GM18526 (cell line): ENCODE results near the gene TTC12.

Experiments
- POLR2A ChIP-seq: IDR thresholded peaks from 3 replicates; pipeline ENCODE4 v1.6.1; 2011; ENCODE audit not compliant: insufficient read length; ENCODE audit errors: extremely low read depth

TTC12 gene, protein sequence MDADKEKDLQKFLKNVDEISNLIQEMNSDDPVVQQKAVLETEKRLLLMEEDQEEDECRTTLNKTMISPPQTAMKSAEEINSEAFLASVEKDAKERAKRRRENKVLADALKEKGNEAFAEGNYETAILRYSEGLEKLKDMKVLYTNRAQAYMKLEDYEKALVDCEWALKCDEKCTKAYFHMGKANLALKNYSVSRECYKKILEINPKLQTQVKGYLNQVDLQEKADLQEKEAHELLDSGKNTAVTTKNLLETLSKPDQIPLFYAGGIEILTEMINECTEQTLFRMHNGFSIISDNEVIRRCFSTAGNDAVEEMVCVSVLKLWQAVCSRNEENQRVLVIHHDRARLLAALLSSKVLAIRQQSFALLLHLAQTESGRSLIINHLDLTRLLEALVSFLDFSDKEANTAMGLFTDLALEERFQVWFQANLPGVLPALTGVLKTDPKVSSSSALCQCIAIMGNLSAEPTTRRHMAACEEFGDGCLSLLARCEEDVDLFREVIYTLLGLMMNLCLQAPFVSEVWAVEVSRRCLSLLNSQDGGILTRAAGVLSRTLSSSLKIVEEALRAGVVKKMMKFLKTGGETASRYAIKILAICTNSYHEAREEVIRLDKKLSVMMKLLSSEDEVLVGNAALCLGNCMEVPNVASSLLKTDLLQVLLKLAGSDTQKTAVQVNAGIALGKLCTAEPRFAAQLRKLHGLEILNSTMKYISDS

DNA sequence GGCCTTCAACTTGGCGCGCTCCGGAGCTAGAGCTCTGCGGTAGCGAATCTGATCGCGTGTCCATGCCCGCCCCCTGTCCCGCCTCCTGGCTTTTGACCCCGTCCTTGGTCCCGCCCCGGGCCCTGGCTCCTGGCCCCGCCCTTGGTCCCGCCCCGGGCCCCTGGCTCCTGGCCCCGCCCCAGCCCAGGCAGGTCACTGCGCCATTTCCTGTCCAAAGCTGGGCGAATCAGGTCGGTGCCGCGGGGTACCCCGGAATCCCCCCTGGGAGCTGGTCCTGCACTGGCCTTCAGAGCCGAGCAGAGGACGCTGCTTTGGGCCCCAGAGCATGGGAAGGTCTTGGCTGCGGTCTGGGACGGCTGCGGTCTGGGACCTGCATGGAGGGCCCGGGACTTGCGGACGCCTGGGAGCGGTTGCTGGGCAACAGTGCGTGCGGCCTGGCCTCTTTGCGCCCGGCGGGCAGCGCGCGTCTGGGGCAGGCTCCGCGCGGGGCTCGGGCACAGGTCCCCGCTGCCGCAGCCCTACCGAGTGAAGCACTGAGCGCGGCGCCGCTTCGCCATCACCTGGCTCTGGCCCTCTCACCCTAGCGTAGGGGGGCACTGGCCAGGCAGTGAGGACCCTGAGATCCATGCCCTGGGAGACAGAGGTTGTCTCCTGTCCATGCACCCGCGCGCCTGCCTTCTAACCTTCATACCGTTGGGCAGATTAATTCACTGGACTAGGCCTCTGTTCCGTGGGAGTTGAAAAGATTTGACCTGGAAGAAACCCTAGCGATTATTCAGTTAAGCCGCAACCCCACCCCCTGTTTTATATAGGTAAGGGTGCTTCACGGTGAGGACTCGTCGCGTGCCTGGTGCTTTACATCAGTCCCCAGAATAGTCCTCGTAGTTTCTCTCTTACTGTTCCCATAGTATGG lies at the start of gene TTC12:
Gene TTC12 (plus strand): TSS at position 195 of the 913 bp plus-strand sequence. CDS start 1,675 bp downstream, outside the sequence.
- TF ChIP-seq POLR2A, result peak; percentile 73

DNA sequence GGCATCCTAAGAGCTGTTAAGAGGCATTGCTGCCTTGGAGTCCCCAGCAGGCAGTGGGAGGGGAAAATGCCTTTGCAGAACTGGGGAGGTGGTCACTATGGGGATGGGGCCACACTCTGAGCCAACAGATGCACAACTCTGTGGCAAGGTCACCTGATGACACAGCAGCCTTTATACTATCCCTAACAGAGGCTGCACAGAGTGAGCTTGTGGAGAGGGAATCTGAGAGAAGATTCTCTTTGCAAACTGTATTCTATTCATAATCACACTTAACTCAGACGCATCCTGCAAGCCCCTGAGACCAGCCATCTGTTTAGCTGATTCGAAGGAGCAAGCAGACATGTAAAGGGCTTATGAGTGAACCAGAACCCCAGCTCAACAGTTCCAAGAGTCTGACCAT lies 49.0 kb upstream of the TTC12 start:
- TF ChIP-seq POLR2A, result no peak

DNA sequence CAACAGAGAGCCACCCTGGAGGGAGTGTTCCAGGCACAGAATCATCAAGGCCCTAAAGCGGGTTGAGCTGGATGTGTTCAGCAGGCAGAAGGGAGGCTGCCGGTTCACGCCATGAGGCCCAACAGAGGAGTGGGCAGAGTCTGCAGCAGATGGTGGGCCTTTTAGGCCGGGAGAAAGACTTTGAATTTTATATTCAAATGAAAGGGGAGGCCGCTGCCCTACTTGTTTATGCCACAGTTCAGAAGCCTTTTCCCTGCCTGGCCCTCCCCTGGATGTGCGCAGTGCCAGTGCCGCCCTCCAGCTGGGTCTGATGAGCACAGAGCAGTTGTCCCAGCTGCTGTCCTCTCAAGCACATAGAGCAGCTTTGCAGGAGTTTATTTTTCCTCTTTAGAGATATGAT lies 46.9 kb upstream of the TTC12 start:
- TF ChIP-seq POLR2A, result no peak

DNA sequence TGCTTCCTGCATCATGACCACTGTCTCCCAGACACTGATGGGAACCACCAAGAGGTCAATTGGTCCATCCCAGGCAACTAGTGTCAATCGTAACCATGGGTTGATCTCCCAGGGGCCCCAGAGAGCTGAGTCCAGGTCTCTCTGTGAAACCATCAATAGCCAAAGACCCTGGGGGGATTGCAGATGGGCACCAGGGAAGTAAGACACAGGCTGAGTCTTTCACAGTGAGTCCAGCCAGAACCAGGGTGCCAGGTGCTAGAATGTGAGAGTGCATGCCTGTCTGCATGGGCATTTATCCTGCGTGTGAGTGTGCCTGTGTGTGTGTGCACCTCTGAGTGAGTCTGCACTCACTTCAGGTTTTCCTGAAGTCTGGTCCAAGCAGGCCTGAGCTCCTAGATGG lies 45.3 kb upstream of the TTC12 start:
- no peak for TF ChIP-seq POLR2A

DNA sequence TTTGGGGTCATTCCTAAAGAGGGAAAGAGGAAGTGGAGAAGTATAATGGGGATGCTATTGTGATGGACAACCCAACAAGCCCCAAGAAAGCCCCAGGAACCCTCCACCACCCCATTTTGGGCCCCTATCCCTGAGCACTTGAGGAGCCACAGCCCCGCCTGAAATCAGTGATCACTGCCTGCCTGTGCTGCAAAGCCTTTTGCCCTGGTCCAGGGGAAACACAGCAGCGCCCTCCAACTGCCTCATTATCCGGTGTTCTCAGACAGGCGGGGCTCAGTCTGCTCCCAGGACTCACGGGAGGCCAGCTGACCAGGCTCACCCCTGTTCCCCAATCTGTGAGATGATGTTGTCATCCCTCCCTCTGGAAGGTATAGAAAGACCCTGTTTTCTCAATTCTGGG lies 44.7 kb upstream of the TTC12 start:
- no peak for TF ChIP-seq POLR2A

DNA sequence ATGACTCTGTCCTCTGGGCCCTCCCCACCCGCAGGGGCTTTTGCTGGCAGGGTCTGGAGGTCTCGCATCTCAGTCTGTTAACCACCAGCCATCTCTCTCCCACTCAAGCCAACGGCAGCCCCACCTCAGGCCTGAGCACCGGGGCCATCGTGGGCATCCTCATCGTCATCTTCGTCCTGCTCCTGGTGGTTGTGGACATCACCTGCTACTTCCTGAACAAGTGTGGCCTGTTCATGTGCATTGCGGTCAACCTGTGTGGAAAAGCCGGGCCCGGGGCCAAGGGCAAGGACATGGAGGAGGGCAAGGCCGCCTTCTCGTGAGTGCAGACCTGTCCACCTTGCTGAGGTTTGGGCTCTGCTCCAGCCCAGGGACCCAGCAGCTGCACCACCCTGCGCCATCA lies 44.3 kb upstream of the TTC12 start:
- TF ChIP-seq POLR2A, result no peak

DNA sequence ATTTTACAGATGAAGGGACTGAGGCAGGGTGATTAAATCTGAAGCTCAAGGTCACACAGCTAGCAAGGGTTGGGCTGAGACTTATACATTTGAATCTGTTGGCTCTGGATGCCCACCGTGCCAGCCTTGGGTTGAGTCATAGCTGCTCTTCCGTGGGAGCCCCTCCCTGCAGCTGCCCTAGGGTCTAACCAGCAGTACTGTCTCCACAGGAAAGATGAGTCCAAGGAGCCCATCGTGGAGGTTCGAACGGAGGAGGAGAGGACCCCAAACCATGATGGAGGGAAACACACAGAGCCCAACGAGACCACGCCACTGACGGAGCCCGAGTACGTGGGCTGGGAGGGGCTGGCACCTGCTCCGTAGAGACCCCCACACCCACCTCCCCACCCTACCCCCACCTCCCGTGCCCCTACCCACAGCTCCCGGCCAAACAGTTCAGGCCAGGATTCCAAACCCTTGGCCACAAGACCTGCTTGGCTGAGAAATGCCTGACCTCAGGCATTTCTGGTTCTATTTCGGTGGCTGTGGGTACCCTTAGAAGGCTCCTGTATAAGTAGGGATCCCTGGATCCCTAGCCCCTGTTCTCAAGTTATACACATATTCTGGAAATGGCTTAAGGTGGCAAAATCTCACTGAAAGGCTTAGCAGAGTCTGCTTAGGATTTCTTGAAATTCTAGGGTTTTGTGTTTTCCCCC lies 42.7 kb upstream of the TTC12 start:
- TF ChIP-seq POLR2A, result no peak

DNA sequence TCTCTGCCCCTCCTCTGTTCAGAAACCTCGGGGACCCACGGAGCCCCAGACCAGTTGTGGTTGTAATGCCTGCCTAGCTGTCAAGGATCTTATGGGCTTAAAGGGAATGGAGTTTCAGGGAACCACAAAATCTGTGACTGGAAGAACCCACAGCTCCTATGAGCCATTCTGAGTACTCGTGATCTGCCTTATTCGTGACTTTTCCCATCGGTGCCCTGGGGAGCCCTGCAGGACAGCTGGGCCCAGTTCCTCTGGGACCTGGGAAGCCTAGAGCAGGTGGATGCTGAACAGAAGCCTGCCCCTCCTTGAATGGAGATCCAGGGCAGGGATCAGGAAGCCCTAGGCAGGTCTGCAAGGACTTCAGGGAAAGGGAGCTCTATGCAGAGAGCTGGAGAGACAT lies 42.1 kb upstream of the TTC12 start:
- TF ChIP-seq POLR2A, result no peak

DNA sequence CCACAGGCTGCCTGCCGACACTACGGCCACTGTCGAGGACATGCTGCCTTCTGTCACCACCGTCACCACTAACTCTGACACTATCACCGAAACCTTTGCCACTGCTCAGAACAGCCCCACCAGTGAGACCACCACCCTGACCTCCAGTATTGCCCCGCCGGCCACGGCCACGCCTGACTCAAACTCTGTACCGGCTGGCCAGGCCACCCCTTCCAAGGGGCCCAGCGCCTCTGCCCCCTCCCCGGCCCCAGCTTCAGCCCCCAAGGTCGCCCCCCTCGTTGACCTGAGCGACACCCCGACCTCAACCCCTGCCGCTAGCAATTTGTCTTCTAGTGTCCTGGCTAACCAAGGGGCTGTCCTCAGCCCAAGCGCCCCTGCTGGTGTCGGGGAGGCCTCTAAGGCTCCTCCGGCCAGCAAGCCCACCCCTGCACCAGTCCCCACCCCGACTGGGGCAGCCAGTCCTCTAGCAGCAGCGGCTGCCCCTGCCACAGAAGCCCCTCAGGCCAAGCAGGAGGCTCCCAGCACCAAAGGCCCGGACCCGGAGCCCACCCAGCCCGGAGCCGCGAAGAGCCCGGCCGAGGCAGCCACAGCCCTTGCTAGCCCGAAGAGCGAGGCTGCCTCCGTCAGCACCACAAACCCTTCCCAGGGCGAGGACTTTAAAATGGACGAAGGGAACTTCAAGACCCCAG lies 41.3 kb upstream of the TTC12 start:
- no peak for TF ChIP-seq POLR2A

DNA sequence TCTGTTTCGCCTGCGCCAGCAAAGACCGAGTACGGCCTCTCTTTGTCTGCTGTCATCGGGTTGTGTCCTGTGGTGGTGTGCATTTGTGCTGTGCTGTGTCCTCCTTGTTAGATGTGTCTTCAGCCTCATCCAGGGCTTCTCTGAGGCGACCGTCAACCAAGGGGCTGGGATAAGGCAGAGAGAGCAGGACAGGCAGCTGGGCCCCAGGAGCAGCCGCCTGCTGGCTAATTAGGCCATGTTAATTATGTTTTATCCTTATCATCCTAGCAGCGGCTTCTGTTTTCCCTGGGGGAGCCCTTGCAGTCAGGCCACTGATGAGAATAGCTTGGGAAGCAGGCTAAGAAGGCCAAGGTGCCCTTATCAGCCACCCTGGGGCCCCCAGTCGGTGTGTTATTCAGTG lies 40.7 kb upstream of the TTC12 start:
- TF ChIP-seq POLR2A, result no peak

DNA sequence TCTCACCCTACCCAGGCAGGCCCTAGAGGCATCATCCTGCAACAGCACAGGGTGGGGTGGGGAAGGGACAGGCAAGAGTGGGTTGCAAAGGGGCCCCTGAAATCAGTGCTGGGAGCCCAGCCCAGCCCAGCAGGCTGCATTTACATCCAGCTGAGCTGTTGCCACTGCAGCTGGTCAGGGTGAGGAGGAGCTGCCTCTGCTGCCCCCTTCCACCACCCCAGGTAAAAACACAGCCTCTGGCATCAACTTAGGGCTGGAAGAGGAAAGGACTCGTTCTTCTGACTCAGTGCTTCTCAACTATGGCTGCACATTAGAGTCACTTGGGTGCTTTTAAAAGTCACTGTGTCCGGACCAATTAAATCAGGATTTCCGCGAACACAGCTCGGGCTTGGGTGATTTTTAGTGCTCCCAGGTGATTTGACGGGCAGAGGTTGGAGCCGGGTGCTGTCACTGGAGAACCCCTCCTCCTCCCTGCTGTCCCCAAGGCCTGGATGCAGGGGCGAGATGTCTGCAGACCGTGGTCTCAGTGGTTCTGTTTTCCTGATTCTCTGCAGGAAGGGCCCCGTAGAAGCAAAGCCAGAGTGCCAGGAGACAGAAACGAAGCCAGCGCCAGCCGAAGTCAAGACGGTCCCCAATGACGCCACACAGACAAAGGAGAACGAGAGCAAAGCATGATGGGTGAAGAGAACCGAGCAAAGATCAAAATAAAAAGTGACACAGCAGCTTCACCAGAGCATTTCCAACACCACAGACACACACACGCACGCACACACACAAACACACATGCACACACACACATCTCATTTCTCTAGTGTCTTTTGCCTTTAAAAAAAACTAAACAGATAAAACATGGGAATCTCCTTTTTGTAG lies 39.4 kb upstream of the TTC12 start:
- TF ChIP-seq POLR2A, result no peak

DNA sequence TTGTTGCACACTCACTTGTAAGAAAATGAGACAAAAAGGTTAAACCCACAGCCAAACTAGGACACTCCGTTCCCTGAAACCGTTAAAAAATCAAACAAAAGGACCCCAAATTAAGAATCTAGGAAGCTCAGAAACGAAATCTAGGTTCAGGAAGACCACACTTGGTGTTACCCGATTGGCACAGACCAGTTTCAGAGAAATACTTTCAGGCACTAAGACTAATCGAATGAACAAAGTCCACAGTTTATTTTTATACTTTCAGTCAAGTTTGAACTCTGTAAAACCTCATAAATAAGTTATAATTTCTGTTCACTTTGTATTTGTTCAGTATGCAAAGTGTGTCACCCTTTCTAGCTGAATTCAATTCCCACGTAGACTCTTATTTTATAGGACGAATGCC lies 38.8 kb upstream of the TTC12 start:
- no peak for TF ChIP-seq POLR2A

DNA sequence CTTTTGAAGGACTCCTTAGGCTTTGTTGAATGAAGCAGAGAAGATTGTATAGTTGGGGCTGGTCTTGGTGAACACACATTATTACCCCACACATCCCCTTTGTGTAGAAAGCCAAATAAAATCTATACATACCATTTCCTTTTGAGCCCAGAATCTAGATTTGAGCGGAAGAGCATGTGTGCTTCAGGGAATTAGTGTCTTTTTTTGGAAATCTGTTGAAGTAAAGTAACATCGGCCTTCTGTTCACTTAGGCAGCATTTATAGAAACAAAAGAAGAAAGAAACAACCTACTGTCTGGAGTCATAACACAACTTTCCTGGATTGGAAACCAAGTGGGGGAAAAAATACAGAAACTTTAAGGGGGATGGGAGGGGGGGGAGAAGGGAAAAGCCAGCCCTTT lies 37.9 kb upstream of the TTC12 start:
- no peak for TF ChIP-seq POLR2A
